GM20000 (cell line): ENCODE data around the gene AKAP1.

Experiments
- DNase-seq: peaks from one replicate; pipeline ENCODE4 v3.0.0; 2012; ENCODE audit warnings: low spot score
- CTCF ChIP-seq: IDR thresholded peaks from 2 replicates; pipeline ENCODE4 v1.5.1; 2012; ENCODE audit warnings: mild to moderate bottlenecking, control low read depth; ENCODE audit errors: extremely low read depth, missing control alignments

Gene AKAP1

GRCh38 chr17:57106107-57106835 is 21.2 kb downstream of the AKAP1 start:
- TF ChIP-seq CTCF, result no peak
- no peak for DNase-seq

GRCh38 chr17:57106836-57107497 is 21.9 kb downstream of the AKAP1 start:
- DNase-seq, result no peak
- TF ChIP-seq CTCF, result no peak

- no peak for DNase-seq
- TF ChIP-seq CTCF, result no peak
Measured at GRCh38 chr17:57107498-57108101, 22.6 kb downstream of the AKAP1 start.

- DNase-seq, result no peak
- no peak for TF ChIP-seq CTCF
Measured at GRCh38 chr17:57108671-57109392, 23.8 kb downstream of the AKAP1 start.

- no peak for TF ChIP-seq CTCF
- no peak for DNase-seq
Measured at GRCh38 chr17:57109393-57110151, 24.5 kb downstream of the AKAP1 start.

GRCh38 chr17:57110152-57110542 is 25.1 kb downstream of the AKAP1 start:
- no peak for TF ChIP-seq CTCF
- no peak for DNase-seq
